WI38 (cell line): ENCODE data around the gene CCDC91.
A peak's percentile ranks its signal among the peaks of the same experiment; 100 is the strongest.

Experiments used
- H3K4me3 ChIP-seq: 2 replicates; pipeline ENCODE4 v1.5.1; 2011; ENCODE audit warnings: low read depth, mild to moderate bottlenecking, control low read depth, low read length
- TF ChIP-seq, protein P1 (sequence below): IDR thresholded peaks from 2 replicates; pipeline ENCODE4 v1.5.1; 2012; ENCODE audit warnings: low read depth, mild to moderate bottlenecking, control low read depth, low read length

The CCDC91 gene

DNA sequence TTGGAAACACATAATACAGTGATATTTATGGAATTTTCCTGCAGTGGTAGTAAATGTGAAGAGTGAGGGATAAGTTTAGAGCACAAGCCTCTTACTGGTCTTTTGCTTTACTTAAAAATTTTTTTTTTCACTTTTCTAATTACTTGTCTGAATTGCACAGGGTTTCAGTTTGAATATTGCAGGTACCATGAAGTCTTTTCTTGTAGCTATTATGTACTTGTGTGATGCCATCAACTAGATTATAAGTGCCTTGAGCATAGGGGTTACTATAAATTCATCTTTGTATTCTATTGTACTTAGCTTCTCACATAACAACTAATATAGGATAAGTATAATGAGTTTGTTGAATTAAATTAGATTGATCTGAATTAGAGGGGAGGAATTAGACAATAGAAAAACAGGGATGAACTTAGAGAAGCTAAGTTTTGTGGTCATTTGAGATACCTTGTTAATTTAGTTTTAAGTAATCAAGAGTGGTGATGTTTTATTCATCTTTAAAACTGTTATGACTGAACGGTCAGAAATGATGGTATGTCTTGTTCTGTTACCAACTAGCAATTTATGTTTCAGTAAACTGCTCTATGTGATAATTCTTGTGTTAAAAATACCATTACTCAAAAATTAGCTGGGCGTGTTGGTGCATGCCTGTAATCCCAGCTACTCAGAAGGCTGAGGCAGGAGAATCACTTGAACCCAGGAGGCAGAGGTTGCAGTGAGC, 42.1 kb downstream of the CCDC91 start:
- H3K4me3 ChIP-seq, result no peak overlapping the region
- TF ChIP-seq, protein P1, sequence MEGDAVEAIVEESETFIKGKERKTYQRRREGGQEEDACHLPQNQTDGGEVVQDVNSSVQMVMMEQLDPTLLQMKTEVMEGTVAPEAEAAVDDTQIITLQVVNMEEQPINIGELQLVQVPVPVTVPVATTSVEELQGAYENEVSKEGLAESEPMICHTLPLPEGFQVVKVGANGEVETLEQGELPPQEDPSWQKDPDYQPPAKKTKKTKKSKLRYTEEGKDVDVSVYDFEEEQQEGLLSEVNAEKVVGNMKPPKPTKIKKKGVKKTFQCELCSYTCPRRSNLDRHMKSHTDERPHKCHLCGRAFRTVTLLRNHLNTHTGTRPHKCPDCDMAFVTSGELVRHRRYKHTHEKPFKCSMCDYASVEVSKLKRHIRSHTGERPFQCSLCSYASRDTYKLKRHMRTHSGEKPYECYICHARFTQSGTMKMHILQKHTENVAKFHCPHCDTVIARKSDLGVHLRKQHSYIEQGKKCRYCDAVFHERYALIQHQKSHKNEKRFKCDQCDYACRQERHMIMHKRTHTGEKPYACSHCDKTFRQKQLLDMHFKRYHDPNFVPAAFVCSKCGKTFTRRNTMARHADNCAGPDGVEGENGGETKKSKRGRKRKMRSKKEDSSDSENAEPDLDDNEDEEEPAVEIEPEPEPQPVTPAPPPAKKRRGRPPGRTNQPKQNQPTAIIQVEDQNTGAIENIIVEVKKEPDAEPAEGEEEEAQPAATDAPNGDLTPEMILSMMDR, result no peak

DNA sequence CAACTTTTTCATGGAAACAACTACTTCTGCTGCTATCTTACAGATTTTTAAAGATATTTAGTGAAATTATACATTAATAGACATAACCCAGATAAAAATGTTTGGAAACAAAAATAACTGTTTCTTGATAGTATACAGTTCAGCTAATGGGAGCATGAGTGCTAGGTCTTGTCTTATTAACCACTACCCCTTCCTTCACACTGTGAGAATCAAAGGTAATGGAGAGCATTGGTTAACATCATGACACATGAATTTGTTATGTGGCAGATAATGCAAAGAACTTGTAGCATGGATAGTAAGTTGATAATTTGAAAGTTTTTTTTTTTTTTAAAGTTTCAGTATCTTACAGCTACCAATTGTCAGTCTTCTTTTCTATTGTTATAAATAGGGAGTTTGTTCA, 44.2 kb downstream of the CCDC91 start:
- TF ChIP-seq, protein P1, result no peak

DNA sequence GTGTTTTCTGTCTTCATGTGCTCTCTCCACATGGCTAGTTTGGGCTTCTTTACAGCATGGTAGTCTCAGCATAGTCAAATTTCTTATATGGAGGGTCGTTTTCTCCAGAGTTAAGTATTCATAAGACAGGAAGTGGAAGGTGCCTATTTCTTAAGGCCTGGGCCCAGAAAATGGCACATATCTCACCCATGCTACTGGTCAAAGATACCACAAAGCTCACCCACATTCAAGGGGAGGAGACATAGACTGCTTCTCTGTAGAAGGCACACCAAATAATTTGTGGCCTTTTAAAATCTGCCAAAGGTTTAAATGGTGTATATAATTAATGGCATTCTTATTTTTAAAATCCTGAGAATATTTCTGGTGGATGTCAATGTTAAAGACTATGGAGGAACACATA, 44.8 kb downstream of the CCDC91 start:
- no peak overlapping the region for H3K4me3 ChIP-seq
- TF ChIP-seq, protein P1, result no peak

More for the DNA sequence above, 44.2 kb downstream of the CCDC91 start:
- H3K4me3 ChIP-seq, result no peak overlapping the region

DNA sequence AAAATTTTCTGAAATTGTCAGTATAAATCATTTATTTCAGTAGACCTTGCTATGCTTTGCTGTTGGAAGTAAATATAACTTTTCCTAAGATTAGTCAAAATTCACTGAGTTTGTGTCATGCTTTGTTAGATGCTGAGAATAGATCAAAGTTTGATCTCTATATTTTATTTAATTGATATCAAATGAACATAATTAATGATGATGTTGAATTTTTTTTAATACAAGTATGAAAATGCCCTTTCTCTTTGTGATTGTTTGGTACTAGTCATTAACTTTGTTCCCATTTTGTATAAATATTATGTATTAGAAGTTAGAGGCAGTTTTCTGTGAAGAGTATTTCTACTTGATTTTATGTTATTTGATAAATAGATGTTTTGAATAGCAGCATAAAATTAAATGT, 45.7 kb downstream of the CCDC91 start:
- no peak overlapping the region for H3K4me3 ChIP-seq
- TF ChIP-seq, protein P1, result no peak

DNA sequence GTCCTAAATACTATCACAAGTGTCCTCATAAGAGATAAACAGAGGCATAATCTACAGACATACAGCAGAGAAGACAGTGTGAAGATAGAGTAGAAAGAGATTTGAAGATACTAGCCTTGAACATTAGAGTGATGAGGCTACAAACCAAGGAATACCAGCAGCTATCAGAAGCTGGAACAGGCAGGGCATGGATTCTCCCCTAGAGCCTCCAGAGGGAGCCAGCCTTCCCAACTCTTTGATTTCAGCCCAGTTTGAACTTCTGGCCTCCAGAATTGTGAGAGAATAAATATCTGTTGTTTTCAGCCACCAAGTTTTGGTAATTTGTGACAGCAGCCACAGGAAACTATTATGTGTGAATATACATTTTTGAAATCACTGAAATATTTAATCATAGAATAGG, 47.2 kb downstream of the CCDC91 start:
- no peak overlapping the region for H3K4me3 ChIP-seq
- TF ChIP-seq, protein P1, result peak; percentile 20; the same call in 1 of the 2 replicates

DNA sequence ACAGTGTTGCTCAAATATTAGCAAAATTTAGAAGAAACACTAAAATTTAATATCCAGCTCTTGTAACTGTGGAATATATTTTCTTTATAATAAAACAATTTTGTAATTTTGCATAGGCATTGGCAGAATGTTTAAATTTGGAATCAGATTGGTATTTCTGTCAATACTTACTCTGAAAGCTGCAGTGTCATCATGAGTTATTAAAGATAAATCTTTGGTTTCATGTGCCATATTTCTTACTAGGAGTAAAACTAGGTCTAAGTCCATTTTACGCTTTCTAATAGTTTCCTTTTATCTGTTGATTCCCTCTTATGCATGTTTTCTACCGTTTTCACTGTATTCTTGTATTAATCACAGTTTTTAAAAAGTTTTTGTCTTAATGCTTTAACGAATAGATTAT, 49.7 kb downstream of the CCDC91 start:
- H3K4me3 ChIP-seq, result no peak overlapping the region
- TF ChIP-seq, protein P1, result no peak

DNA sequence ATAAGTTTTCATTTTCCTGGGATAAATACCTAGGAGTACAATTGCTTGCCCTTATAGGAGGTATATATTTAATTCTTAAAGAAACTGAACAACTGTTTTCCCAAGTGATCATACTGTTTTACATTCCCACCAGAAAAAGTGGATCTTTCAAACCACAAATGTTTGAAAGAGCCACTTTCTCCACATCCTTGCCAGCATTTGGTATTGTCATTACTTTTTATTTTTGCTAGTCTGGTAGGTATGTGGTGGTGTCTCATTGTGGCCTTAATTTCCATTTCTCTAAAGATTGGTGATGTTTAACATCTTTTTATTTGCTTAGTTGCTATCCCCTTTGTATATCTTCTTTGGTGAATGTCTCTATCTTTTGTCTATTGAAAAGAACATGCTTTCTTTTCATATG, 50.6 kb downstream of the CCDC91 start:
- H3K4me3 ChIP-seq, result no peak overlapping the region
- TF ChIP-seq, protein P1, result no peak
